GM10266 (cell line): Measurements from ENCODE around the gene ABCF3.

Source experiments
- DNase-seq: peaks from one replicate; pipeline ENCODE4 v3.0.0; 2012; ENCODE audit errors: extremely low spot score
- TF ChIP-seq, protein P1 (sequence below): IDR thresholded peaks from 2 replicates; pipeline ENCODE4 v1.5.1; 2012; ENCODE audit warnings: mild to moderate bottlenecking, low read depth; ENCODE audit not compliant: control insufficient read depth, insufficient read depth; ENCODE audit errors: missing control alignments

ABCF3 gene, protein sequence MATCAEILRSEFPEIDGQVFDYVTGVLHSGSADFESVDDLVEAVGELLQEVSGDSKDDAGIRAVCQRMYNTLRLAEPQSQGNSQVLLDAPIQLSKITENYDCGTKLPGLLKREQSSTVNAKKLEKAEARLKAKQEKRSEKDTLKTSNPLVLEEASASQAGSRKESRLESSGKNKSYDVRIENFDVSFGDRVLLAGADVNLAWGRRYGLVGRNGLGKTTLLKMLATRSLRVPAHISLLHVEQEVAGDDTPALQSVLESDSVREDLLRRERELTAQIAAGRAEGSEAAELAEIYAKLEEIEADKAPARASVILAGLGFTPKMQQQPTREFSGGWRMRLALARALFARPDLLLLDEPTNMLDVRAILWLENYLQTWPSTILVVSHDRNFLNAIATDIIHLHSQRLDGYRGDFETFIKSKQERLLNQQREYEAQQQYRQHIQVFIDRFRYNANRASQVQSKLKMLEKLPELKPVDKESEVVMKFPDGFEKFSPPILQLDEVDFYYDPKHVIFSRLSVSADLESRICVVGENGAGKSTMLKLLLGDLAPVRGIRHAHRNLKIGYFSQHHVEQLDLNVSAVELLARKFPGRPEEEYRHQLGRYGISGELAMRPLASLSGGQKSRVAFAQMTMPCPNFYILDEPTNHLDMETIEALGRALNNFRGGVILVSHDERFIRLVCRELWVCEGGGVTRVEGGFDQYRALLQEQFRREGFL

DNA sequence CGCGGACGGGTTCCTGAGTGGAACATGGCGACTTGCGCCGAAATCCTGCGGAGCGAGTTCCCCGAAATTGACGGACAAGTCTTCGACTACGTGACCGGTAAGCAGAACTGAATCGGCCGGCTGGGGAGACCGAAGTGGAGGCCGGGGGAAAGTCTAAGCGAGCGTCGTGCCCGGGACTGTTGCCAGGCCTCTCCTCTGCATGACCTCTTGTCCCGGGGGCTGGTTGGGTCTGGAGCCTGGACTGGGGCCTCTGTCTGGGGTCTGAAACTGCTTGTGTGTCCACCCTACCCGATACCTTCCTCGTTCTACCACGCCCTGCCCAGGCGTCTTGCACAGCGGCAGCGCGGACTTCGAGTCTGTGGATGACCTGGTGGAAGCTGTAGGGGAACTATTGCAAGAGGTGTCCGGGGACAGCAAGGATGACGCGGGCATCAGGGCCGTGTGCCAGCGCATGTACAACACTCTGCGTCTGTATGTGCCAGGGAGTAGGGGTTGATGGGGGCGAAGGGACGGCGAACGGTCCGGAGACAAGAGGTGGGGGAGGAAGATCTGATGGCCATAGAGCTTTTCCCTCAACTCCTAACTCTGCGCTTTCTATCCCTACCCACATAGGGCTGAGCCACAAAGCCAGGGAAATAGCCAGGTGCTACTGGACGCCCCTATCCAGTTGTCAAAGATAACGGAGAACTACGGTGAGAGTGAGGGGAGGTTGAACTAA lies at the start of gene ABCF3:
Gene ABCF3 (plus strand): TSS at position 16 of the 718 bp plus-strand sequence. CDS start 9 bp downstream, at position 25.
- TF ChIP-seq, protein P1, sequence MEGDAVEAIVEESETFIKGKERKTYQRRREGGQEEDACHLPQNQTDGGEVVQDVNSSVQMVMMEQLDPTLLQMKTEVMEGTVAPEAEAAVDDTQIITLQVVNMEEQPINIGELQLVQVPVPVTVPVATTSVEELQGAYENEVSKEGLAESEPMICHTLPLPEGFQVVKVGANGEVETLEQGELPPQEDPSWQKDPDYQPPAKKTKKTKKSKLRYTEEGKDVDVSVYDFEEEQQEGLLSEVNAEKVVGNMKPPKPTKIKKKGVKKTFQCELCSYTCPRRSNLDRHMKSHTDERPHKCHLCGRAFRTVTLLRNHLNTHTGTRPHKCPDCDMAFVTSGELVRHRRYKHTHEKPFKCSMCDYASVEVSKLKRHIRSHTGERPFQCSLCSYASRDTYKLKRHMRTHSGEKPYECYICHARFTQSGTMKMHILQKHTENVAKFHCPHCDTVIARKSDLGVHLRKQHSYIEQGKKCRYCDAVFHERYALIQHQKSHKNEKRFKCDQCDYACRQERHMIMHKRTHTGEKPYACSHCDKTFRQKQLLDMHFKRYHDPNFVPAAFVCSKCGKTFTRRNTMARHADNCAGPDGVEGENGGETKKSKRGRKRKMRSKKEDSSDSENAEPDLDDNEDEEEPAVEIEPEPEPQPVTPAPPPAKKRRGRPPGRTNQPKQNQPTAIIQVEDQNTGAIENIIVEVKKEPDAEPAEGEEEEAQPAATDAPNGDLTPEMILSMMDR: no peak
- no peak for DNase-seq

DNA sequence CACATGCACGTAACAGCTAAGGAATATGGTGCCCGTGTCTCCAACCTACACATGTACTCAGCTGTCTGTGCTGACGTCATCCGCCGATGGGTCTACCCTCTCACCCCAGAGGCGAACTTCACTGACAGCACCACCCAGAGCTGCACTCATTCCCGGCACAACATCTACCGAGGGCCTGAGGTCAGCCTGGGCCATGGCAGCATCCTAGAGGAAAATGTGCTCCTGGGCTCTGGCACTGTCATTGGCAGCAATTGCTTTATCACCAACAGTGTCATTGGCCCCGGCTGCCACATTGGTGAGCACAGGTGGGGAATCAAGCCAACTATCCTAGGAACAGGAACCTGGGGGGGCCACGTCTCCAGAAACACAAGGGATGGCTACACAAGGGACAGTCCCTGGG lies 45.6 kb upstream of the ABCF3 start:
- no peak for DNase-seq
- TF ChIP-seq, protein P1: no peak

DNA sequence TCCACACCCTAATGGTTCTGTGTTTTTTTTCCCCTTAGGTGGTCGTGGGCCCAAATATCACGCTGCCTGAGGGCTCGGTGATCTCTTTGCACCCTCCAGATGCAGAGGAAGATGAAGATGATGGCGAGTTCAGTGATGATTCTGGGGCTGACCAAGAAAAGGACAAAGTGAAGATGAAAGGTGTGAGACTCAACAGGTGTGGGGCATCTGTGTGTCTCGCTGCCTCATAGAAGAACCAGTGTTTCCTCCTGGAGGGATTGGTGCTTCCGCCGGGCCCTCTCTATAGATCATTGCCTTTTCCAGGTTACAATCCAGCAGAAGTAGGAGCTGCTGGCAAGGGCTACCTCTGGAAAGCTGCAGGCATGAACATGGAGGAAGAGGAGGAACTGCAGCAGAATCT lies 43.8 kb upstream of the ABCF3 start:
- TF ChIP-seq, protein P1: no peak
- no peak for DNase-seq

DNA sequence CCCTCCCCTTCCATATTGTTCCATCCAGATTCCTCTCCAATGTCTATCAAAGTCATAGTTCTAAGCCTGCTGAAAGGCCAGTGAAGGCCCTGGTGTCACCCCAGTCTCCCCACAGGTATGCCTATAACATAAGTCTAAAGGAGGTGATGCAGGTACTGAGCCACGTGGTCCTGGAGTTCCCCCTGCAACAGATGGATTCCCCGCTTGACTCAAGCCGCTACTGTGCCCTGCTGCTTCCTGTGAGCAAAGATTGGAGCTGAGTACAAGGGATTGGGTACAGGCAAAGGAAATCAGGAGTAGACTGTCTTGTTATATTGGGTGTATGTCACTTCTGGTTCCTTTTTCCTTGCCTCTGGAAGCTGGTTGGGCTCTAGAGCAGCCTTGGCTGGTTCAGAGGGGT lies 42.7 kb upstream of the ABCF3 start:
- no peak for DNase-seq
- TF ChIP-seq, protein P1: no peak

DNA sequence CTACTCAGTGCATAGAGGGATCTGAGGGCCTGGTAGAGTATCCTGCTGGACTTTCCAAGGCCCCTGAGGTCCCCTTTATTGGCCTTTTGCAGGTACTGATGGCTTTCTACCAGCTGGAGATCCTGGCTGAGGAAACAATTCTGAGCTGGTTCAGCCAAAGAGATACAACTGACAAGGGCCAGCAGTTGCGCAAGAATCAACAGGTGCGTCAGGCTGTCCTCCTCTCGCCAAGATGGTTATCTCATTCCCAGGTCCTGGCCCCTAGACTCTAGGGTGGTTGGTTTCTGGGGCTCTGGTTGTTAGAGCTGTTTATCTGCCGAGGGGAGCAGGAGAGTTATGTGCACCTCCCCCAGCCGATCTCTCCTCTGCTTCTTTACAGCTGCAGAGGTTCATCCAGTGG lies 41.5 kb upstream of the ABCF3 start:
- DNase-seq: no peak
- TF ChIP-seq, protein P1: no peak

DNA sequence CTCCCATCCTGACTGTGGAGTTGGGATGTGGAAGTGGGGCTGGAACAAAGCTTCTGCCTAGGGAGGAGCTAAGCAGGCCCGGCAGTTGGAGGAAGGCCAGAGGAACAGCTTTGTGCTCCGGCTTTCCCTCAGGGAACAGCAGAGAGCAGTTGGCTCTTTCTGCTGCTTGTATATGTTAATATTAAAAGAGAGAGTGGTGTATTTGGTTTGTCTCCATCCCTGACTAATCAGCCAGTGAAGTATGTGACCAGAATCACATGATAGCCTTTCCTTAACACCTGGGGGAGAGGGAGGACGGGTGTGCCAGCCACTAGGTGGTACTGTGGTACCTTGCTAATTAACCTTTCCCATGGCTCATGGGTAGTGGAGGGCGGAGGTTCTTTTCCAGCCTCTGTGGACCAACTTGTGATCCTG lies 40.9 kb upstream of the ABCF3 start:
- TF ChIP-seq, protein P1: peak; percentile 60
- DNase-seq: no peak
